Measurements from ENCODE around the gene SLC25A13.
A peak's percentile ranks its signal among the peaks of the same experiment; 100 is the strongest.
"Not testable (repeated sequence)": the region's sequence is repeated elsewhere in the genome, so short reads cannot be mapped to it uniquely, and the experiment has no call there.

SLC25A13 gene

GRCh38 chr7:96321658-96322372, at the start of gene SLC25A13:
Gene SLC25A13 (minus strand): TSS chr7:96322098. CDS start chr7:96321956, 142 bp downstream.
- DNase-seq = peak; percentile 90

DNA sequence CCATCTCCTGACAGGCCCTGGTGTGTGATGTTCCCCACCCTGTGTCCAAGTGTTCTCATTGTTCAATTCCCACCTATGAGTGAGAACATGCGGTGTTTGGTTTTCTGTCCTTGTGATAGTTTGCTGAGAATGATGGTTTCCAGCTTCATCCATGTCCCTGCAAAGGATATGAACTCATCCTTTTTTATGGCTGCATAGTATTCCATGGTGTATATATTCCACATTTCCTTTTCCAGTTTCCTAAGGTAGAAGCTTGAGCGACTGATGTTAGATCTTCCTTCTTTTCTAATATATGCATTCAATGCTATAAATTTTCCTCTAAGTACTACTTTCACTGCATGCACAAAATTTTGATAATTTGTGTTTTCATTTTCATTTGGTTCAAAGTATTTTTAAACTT, 44.0 kb upstream of the SLC25A13 start:
- not testable (repeated sequence) for DNase-seq

DNA sequence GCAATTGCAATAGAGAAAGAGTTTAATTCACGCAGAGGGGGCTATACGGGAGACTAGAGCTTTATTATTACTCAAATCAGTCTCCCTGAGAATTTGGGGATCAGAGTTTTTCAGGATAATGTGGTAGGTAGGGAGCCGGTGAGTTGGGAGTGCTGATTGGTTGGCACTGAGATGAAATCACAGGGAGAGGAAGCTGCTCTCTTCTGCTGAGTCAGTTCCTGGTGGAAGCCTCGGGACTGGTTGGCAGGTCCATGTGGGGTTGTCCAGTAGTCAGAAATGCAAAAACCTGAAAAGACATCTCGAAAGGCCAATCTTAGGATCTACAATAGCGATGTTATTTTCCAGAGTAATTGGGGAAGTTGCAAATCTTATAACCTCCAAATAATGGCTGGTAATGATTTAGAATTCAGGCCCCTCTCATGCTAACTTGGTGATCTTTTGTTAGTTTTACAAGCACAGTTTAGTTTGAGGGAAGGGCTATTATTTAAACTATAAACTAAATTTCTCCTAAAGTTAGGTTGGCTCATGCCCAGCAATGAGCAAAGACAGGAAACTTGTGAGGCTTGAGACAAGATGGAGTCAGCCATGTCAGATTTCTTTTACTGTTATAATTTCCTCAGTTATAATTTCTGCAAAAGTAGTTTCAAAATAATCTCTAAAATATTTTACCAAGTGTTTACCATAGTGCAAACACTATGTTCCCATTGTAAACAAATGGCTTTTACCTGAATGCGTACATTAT, 39.4 kb upstream of the SLC25A13 start:
- DNase-seq = no peak

- no peak for DNase-seq
Observed at GRCh38 chr7:96359876-96360275, 38.0 kb upstream of the SLC25A13 start.

- DNase-seq = not testable (repeated sequence)
Observed at GRCh38 chr7:96358236-96358971, 36.5 kb upstream of the SLC25A13 start.

- no peak for DNase-seq
Observed at GRCh38 chr7:96355990-96356506, 34.1 kb upstream of the SLC25A13 start.

GRCh38 chr7:96354881-96355280, 33.0 kb upstream of the SLC25A13 start:
- DNase-seq = no peak

- DNase-seq = peak; percentile 11
Observed at GRCh38 chr7:96349572-96349971, 27.7 kb upstream of the SLC25A13 start.

DNA sequence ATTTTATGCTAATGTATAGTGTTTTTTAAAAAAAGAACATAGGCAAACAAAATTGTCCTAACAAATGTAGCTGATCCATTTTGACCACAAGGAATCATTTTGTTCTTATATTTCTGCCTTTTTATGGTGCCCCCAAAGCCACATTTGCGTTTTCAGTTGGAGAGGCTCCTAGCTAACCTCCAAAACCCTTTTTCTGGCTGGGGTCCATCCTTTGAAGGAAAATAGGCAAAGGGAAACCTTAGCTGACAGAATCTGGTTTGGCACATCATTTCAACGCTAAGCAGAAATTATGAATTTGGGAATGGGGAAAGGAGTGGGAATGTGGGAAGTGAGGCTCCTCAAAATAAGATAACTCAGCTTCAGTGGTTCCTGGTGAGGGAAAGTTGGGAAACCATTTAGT, 25.6 kb upstream of the SLC25A13 start:
- no peak for DNase-seq

DNA sequence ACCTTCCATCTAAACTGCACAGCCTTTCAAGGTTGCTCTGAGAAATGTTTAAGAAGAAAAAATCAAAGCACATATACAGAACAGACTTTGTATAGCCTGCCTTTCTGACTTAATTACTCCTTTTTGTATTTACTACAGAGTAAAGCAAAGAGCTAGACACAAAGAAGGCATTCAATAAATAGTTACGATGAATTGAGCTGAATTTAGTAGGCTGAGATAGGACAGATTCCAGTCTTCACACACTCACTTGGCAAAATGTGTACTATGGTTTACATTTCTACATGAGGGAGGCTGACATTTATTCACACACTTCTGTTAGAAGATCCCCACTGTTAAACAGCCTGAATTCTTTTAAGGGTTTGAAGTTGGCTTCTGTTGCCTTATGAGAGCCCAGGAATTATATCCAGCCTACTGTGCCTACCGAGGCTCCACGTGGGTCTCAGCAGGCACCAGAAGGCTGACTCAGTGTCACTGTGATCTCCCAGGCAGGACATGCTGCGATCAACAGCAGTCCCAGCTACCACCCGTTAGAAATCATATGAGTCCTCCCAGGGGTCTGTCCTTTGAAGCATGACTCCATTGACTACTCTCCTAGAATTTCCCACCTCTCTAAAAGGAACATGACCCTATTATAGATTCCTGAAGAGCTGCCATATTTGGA, 24.5 kb upstream of the SLC25A13 start:
- no peak for DNase-seq

DNA sequence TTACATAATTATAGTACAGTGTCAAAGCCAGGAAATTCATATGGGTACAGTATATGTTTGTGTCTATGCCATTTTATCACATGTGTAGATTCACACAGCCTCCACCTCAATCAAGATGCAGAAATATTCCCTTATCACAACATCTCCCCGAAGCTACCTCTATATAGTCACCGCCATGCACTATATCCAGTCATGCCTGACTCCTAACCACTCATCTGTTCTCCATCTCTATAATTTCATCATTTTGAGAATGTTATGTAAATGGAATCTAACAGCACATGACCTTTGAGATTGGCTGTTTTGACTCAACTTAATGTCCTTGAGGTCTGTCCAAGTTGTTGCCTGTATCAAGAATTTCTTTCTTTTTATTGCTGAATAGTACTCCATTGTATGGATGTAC, 22.3 kb upstream of the SLC25A13 start:
- no peak for DNase-seq

GRCh38 chr7:96342049-96342448, 20.2 kb upstream of the SLC25A13 start:
- DNase-seq = no peak

DNA sequence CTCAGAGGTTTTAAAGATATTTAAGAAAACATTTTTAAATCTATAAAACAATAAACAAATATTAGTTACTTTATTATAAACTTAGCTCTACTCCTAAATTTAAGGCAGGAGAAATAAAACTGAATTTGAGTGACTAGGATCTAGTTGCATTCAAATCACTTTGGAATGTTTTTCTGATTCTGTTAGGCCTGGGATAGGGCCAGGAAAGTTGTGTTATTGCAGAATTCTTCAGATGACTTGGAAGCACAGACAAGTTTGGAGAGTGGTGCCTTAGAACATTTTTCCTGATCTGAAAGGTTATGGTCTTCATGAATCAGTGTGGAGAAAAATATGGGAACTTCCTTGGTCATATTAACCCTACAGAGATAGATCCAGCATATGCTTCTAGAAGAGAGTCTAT, 15.6 kb upstream of the SLC25A13 start:
- no peak for DNase-seq

DNA sequence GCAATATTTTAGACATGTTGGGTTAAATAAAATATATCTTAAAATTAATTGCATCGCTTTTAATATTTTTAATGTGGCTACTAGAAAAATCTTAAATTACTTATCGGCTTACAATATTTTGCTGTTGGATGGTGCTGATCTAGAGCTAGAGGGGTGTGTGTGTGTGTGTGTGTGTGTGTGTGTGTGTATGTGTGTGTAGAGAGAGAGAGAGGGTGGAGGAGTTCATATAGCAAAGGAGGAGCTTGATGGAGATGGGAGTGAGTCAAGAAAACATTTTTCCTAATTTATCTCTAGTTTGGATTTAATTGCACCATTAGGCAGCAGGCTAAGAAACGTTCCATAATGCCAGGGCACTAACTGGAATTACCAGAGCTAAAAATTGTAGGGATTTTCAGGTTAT, 10.4 kb upstream of the SLC25A13 start:
- no peak for DNase-seq

DNA sequence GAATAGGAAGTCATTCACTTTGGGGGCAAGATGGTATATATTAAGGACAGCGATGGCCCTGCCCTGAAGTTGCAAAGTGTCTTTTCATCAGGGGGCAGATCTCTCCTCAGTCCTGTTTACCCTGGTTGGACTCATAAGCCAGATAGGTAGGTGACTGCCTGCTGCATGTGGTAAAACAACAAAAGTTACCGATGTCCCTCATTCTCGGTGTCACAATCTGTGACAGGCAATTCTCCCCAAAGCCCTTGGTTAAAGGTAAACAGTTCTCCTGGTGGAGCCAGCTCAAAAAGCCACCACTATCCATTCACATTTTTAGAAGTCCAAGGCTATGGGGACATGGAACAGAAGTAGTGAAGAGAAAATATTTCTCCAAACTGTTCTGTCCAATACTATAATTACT, 9.9 kb upstream of the SLC25A13 start:
- DNase-seq = no peak

GRCh38 chr7:96331233-96331632, 9.3 kb upstream of the SLC25A13 start:
- DNase-seq = no peak

- no peak for DNase-seq
Observed at GRCh38 chr7:96330193-96330592, 8.3 kb upstream of the SLC25A13 start.

GRCh38 chr7:96329241-96329640, 7.3 kb upstream of the SLC25A13 start:
- no peak for DNase-seq

DNA sequence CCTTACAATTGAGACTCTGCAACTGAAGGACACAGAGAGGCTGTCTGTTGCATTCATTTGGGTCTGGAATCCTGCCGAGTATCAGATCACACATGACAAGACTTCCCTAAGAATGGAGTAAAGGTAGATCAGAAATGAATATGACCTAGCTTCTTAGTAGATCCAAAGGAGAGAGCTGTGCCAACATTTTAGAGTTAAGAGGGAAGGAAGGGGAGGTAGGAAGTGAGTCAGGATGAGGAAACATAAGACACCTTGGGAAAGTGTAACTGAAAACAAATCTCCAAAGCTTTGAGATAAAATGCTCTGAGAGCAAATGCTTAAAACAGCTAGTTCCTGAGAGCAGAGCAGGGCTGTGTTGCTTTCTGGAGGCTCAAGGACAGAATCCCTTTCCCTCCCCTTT, 6.1 kb upstream of the SLC25A13 start:
- no peak for DNase-seq

GRCh38 chr7:96327429-96327828, 5.5 kb upstream of the SLC25A13 start:
- DNase-seq = no peak

GRCh38 chr7:96326752-96327151, 4.9 kb upstream of the SLC25A13 start:
- peak; percentile 40 for DNase-seq

GRCh38 chr7:96322847-96323461, 1.1 kb upstream of the SLC25A13 start:
- DNase-seq = no peak

DNA sequence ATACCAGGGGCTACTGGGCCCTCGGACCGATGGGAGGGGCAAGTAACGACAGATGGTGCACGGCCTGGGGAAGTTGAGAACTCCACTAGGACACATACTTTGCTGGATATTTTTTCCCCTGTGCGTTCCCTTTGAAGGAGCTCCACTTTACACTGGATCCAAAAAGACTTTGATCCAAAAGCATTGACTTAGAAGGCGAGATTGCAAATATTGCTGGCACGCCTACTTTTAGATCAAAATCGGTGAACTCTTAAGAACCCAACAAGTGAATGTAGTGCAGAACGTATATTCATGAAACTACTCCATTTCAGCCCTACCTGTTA, 436 bp upstream of the SLC25A13 start:
- no peak for DNase-seq

Data from hematopoietic multipotent progenitor cell treated with erythropoietin and hydrocortisone succinate and interleukin-3 and kit ligand, for 6 days (in vitro differentiated cells).